HG02759 (cell line): Measurements from ENCODE around the gene IMMP2L.
"Not testable (repeated sequence)": the region's sequence is repeated elsewhere in the genome, so short reads cannot be mapped to it uniquely, and the experiment has no call there.

Source experiments
- ATAC-seq: cut with Tn5 transposase; IDR thresholded peaks from one replicate; pipeline ENCODE4 v1.9.1; 2021; ENCODE audit warnings: mild to moderate bottlenecking, moderate library complexity; ENCODE audit not compliant: unreplicated experiment

IMMP2L gene

DNA sequence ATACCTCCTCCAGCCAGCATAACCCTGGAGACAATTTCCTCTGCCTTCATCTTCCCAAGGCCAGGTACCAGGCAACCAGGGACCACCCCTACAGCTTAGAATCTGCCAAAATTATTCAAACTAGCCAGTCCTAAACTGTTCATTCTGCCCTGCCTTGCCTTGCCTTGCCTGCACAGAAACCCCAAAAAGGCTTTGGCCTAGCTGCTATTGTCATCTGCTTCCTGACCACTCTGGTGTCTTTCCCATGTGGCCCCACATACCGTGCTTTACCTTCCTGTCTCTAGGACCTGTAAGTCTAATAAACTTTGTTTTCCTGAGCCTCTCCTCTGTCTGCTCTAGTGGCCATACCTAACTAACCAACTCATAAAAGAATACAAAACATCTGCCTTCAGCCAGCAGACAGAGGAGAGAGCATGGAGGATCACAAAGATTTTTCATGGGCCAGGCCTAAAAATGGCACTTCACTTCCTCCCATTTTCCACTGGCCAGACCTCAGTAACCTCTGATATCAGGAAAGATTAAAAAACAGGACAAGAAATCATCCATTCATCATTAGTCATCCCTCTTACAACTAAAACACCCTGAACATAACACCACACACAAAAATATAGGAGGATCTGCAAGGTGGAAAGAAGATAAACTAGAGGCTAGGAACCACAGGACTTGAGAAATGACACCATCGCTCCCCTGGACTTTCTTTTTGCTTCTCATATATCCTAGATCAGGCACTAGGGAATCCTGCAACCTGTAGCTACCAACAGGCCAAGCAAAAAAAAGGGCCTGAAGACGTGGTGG is 51.5 kb downstream of the IMMP2L start:
- no peak for ATAC-seq

- no peak for ATAC-seq
These were observed 52.2 kb downstream of the IMMP2L start for GRCh38 chr7:111510062-111510461.

DNA sequence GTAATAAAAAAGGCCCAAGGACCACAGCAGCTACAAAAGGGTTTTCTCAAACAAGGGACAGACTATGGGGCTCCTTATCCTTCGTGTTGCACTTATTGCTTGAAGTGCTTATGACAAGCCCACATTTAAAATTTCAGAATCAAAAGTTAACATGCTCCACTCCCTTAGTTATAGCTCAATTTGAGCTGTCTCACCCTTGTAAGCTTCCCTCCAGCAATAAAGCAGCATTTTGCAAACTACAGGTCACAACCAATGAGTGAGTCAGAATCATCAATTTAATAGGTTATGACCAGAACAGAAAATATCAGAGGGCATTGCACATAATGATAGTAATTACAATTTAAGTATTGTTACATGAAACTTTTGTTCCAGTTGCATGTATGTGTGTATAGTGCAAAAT is 53.0 kb downstream of the IMMP2L start:
- ATAC-seq, result no peak

GRCh38 chr7:111508387-111508786 is 53.9 kb downstream of the IMMP2L start:
- ATAC-seq, result peak; percentile 85

DNA sequence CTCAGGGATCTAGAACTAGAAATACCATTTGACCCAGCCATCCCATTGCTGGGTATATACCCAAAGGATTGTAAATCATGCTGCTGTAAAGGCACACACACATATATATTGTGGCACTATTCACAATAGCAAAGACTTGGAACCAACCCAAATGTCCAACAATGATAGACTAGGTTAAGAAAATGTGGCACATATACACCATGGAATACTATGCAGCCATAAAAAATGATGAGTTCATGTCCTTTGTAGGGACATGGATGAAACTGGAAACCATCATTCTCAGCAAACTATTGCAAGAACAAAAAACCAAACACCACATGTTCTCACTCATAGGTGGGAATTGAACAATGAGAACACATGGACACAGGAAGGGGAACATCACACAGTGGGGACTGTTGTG is 56.9 kb downstream of the IMMP2L start:
- not testable (repeated sequence) for ATAC-seq

GRCh38 chr7:111501799-111502198 is 60.5 kb downstream of the IMMP2L start:
- ATAC-seq, result not testable (repeated sequence)

DNA sequence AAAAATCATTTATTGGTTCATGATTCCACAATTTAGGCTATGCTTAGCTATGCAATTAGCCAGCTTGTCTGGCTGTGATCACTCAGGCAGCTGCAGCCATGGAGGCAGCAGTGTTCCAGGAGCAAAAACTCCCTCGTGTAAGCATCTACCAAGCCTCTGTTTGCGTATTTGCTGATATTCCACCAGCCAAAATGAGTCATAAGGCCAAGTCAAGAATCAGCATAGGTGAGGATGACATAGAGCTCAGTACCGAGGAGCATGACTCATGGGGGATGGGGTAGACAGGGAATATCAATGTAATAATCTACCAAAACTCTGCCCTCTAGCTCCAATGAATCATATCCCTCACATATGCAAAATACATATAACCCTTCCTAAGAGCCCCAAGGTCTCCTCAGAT is 63.3 kb downstream of the IMMP2L start:
- no peak for ATAC-seq

DNA sequence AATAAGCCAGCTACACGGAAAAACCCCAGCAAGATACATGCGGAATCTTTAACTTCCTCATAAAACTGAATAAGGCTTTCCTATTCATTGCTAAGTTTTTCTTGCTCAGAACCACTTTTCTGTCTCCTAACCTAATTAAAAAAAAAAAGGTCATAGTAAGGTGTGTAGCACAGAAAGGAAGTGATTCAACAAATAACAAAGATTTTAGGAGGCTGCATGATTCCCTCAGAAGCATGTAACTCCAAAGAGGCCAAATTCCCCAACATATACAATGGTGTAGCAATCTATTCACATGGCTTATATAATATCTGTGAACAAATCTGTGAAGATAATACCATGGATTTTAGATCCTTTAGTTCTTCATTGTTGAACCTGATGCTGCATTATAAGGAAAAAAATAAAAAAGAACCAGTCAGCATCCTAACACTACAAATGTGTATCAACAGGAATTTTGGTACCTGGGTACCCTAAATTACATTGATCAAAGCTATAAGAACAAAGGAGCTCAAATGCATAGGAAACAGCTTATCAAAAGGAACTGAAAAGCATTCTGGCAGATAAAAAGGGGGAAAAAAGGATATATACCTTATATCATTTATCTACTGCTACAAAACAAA is 63.8 kb downstream of the IMMP2L start:
- ATAC-seq, result no peak

GRCh38 chr7:111495173-111495810 is 67.0 kb downstream of the IMMP2L start:
- no peak for ATAC-seq

- ATAC-seq, result no peak
These were observed 70.1 kb downstream of the IMMP2L start for GRCh38 chr7:111492234-111492633.

GRCh38 chr7:111486472-111487142 is 75.7 kb downstream of the IMMP2L start:
- peak; percentile 59 for ATAC-seq

DNA sequence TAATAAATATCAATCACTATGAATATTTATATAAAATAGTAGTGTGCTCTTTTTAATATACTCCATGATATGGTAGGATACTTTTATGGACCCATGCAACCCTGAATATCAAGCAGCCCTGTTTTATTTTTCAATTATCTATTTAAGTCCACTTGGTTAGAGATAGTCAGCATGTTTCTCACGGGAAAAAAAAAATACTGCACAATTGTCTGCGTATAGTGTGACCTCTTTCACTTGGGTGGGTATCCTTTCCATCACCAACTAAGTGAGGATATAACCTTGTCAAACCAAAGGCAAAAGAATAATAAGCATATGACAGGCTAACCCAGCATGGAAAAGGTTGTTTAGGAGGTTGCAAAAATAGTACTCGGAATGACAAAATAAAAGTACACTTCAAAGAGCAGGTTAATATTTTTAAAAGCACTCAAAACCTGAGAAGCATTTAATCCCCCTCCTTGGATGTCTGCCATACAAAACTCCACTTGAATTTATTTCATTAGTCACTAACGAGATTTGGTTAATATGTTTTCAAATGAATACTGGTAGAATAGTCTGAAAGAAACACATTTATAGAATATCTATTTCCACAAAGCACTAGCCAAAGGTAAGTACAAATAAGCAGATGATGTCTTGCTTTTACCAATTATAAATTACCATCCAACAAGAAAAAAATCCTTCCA is 76.5 kb downstream of the IMMP2L start:
- ATAC-seq, result no peak

DNA sequence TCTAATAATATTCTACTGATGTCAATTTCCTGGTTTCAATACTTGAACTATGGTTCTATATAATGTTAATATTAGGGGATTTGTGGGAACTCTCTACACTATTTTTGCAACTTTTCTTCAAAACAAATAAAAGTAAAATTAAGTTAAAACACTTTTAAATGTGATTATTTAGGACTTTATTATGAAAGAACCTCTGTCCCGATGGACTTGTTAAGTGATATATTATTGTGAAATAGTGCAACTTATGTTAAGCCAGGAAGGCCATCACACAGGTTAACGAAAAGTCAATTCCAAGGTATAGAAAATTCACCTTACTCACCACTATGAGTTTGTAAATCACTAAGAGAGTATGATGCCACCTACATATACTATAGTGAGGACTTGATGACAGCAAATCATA is 79.2 kb downstream of the IMMP2L start:
- ATAC-seq, result no peak

DNA sequence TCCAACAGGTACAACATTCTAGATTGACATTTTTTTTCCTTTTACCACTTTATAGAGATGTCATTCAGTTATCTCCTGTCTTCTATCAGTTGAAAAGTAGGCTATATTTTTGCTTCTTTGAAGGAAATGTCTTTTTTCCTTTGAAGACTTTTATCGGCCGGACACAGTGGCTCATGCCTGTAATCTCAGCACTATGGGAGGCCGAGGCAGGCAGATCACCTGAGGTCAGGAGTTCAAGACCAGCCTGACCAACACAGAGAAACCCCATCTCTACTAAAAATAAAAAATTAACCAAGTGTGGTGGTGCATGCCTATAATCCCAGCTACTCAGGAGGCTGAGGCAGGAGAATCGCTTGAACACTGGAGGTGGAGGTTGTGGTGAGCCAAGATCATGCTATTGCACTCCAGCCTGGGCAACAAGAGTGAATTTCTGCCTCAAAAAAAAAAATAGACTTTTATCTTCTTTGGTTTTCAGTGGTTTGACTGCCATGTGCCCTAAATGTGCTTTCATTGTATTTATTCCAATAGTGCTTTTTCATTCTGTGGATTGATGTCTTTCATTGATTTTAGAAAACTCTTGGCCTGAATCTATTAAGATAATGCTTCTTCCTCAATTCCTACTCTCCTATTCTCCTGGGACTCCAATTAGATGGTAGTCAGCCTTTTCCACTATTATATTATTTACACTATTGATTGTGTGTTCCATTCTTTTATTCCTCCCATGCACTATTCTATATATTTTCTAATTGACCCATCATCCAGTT is 84.6 kb downstream of the IMMP2L start:
- ATAC-seq, result no peak

- ATAC-seq, result no peak
These were observed 85.6 kb downstream of the IMMP2L start for GRCh38 chr7:111476586-111477293.

GRCh38 chr7:111475959-111476358 is 86.3 kb downstream of the IMMP2L start:
- ATAC-seq, result no peak

- ATAC-seq, result no peak
These were observed 86.9 kb downstream of the IMMP2L start for GRCh38 chr7:111475419-111475748.

- no peak for ATAC-seq
These were observed 87.4 kb downstream of the IMMP2L start for GRCh38 chr7:111474723-111475418.
